ENCODE measurements around the gene KLHL29. TPM values are rescaled to one million over a fixed set of nuclear protein-coding genes. Genes with fewer than 3 reads are reported as not detected.

Gene KLHL29
- polyA plus RNA-seq, 1 donor from 2014 or later, result 42.4 TPM

GRCh38 chr2:23486684-23487075 lies 101.7 kb downstream of the KLHL29 start:
- H3K27ac ChIP-seq (ENCODE audit: low read length), result no peak overlapping the region
- H3K27me3 ChIP-seq (ENCODE audit: insufficient read depth, low read depth, low read length), result no peaks in the 10 kb centered on the region
- H2AFZ ChIP-seq (ENCODE audit: low read depth, low read length), result no peak overlapping the region
- H3K9ac ChIP-seq (ENCODE audit: low read length), result no peak overlapping the region
- H3K4me3 ChIP-seq (ENCODE audit: low read length), result no peak overlapping the region
- no peaks in the 10 kb centered on the region for H4K20me1 ChIP-seq (ENCODE audit: insufficient read depth)
- no peak overlapping the region for H3K4me2 ChIP-seq (ENCODE audit: low read length)
- no peak for TF ChIP-seq POLR2AphosphoS5 (IDR thresholded peaks at IDR 0.05)
- TF ChIP-seq EP300 (conservative IDR thresholded peaks at IDR 0.05; ENCODE audit: poor library complexity, severe bottlenecking), result no peak
- TF ChIP-seq REST (IDR thresholded peaks at IDR 0.05; ENCODE audit: borderline replicate concordance), result no peak
- TF ChIP-seq SMC3 (conservative IDR thresholded peaks at IDR 0.05; ENCODE audit: poor library complexity), result no peak
- no peak for TF ChIP-seq MXI1 (conservative IDR thresholded peaks at IDR 0.05; ENCODE audit: poor library complexity, severe bottlenecking)
- TF ChIP-seq CTCF (IDR thresholded peaks at IDR 0.05; ENCODE audit: poor library complexity, severe bottlenecking), result no peak
- no peak for TF ChIP-seq EZH2 (IDR thresholded peaks at IDR 0.05; ENCODE audit: borderline replicate concordance, insufficient read depth, low read length, poor library complexity, severe bottlenecking)
- no peak for TF ChIP-seq RAD21 (conservative IDR thresholded peaks at IDR 0.05)
- TF ChIP-seq TAF1 (IDR thresholded peaks at IDR 0.05; ENCODE audit: low read depth), result no peak
- no peaks in the 10 kb centered on the region for H3K9me3 ChIP-seq (ENCODE audit: low read length)
- H3K9me2 ChIP-seq (ENCODE audit: insufficient read depth, low read length), result no peaks in the 10 kb centered on the region
- no peaks in the 10 kb centered on the region for H3F3A ChIP-seq (ENCODE audit: insufficient read depth, low read length, poor library complexity, severe bottlenecking)
- H3K79me2 ChIP-seq (replicated peaks; ENCODE audit: insufficient read depth, low read length), result no peaks in the 10 kb centered on the region
- H3K36me3 ChIP-seq (ENCODE audit: insufficient read depth, low read length), result no peaks in the 10 kb centered on the region

GRCh38 chr2:23487735-23488492 lies 102.9 kb downstream of the KLHL29 start:
- H4K20me1 ChIP-seq (ENCODE audit: insufficient read depth), result peaks cover 5% of the 10 kb centered on the region
- H3K4me3 ChIP-seq (ENCODE audit: low read length), result no peak overlapping the region
- no peak overlapping the region for H3K27ac ChIP-seq (ENCODE audit: low read length)
- H3K36me3 ChIP-seq (ENCODE audit: insufficient read depth, low read length), result no peaks in the 10 kb centered on the region
- H3K9ac ChIP-seq (ENCODE audit: low read length), result no peak overlapping the region
- H3K9me2 ChIP-seq (ENCODE audit: insufficient read depth, low read length), result no peaks in the 10 kb centered on the region
- H3K79me2 ChIP-seq (replicated peaks; ENCODE audit: insufficient read depth, low read length), result no peaks in the 10 kb centered on the region
- TF ChIP-seq SMC3 (conservative IDR thresholded peaks at IDR 0.05; ENCODE audit: poor library complexity) (no peak), CTCF (IDR thresholded peaks at IDR 0.05; ENCODE audit: poor library complexity, severe bottlenecking) (no peak), RAD21 (conservative IDR thresholded peaks at IDR 0.05) (no peak), MXI1 (conservative IDR thresholded peaks at IDR 0.05; ENCODE audit: poor library complexity, severe bottlenecking) (no peak), TAF1 (IDR thresholded peaks at IDR 0.05; ENCODE audit: low read depth) (no peak), REST (IDR thresholded peaks at IDR 0.05; ENCODE audit: borderline replicate concordance) (no peak), EZH2 (IDR thresholded peaks at IDR 0.05; ENCODE audit: borderline replicate concordance, insufficient read depth, low read length, poor library complexity, severe bottlenecking) (no peak), EP300 (conservative IDR thresholded peaks at IDR 0.05; ENCODE audit: poor library complexity, severe bottlenecking) (no peak), POLR2AphosphoS5 (IDR thresholded peaks at IDR 0.05) (no peak)
- no peaks in the 10 kb centered on the region for H3K27me3 ChIP-seq (ENCODE audit: insufficient read depth, low read depth, low read length)
- no peaks in the 10 kb centered on the region for H3F3A ChIP-seq (ENCODE audit: insufficient read depth, low read length, poor library complexity, severe bottlenecking)
- H3K4me2 ChIP-seq (ENCODE audit: low read length), result no peak overlapping the region
- no peak overlapping the region for H2AFZ ChIP-seq (ENCODE audit: low read depth, low read length)
- H3K9me3 ChIP-seq (ENCODE audit: low read length), result no peaks in the 10 kb centered on the region
